Nasal cavity respiratory epithelium epithelial cell of viscerocranial mucosa (primary cell): ENCODE results near the gene CALN1. TPM values are rescaled to one million over a fixed set of nuclear protein-coding genes. Genes with fewer than 3 reads are reported as not detected.

Experiments used
- total RNA-seq: library from RNA; depleted of rRNA; stranded (reverse); fragments of >200 nt; gene quantifications from 2 replicates; pipeline ENCODE4 v1.2.3, GENCODE V29; 2014

The CALN1 gene
- under 0.01 TPM in 1 of 2 replicates, not detected in the other for total RNA-seq

GRCh38 chr7:72412121-72412618, at the start of gene CALN1:
Gene CALN1 (minus strand): TSS chr7:72412338.

